ENCODE data around the gene PARP9. TPM values are rescaled to one million over a fixed set of nuclear protein-coding genes. Genes with fewer than 3 reads are reported as not detected.
A peak's percentile ranks its signal among the peaks of the same experiment; 100 is the strongest.
"Not testable (repeated sequence)": the region's sequence is repeated elsewhere in the genome, so short reads cannot be mapped to it uniquely, and the experiment has no call there.

Gene PARP9
- total RNA-seq, 1 donor from 2014 or later = 45.0 TPM

- intact Hi-C loops (cut with micrococcal nuclease) = loop anchor here (1.0 to 10.0 kb wide), 9 partner anchors 16 to 678 kb away; partner anchors contain the start of genes DTX3L, EAF2, FAM162A and HSPBAP1
- H3K27me3 Mint-ChIP-seq (ENCODE audit: insufficient read depth) = peaks cover 4% of the 10 kb centered on the region
- peak overlapping the region; percentile 89 for H3K4me3 Mint-ChIP-seq
- peak overlapping the region; percentile 92 for H3K27ac Mint-ChIP-seq
- H3K4me1 Mint-ChIP-seq (ENCODE audit: low read depth) = peaks cover 49% of the 10 kb centered on the region
- no peak for DNase-seq (ENCODE audit: low spot score)
- H3K36me3 Mint-ChIP-seq (ENCODE audit: low read depth) = peaks cover 12% of the 10 kb centered on the region
- H3K9me3 Mint-ChIP-seq = no peaks in the 10 kb centered on the region
Observed at GRCh38 chr3:122513386-122514122, 50.5 kb downstream of the PARP9 start.

DNA sequence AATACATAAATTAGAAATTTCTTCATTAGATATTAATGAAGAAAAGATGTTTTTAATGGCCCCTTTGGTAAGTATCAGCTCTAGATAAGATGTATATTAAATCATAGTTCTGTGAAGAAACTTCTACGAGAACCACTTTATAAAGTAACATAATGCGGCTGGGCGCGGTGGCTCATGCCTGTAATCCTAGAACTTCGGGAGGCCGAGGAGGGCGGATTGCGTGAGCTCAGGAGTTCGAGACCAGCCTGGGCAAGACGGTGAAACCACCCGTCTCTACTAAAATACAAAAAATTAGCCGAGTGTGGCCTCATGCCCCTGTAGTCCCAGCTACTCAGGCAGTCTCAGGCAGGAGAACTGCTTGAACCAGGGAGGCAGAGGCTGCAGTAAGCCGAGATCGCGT, 51.8 kb downstream of the PARP9 start:
- Mint-ChIP-seq H3K4me3 (peak overlapping the region; percentile 19), H3K4me1 (ENCODE audit: low read depth) (peaks cover 60% of the 10 kb centered on the region), H3K9me3 (no peaks in the 10 kb centered on the region), H3K27me3 (ENCODE audit: insufficient read depth) (no peaks in the 10 kb centered on the region), H3K36me3 (ENCODE audit: low read depth) (peaks cover 16% of the 10 kb centered on the region), H3K27ac (no peak overlapping the region)
- intact Hi-C loops (cut with micrococcal nuclease) = loop anchor here (10.0 kb wide), 1 partner anchor 283 kb away; the partner anchor contains the start of genes HSPBAP1 and SLC49A4
- no peak for DNase-seq (ENCODE audit: low spot score)

DNA sequence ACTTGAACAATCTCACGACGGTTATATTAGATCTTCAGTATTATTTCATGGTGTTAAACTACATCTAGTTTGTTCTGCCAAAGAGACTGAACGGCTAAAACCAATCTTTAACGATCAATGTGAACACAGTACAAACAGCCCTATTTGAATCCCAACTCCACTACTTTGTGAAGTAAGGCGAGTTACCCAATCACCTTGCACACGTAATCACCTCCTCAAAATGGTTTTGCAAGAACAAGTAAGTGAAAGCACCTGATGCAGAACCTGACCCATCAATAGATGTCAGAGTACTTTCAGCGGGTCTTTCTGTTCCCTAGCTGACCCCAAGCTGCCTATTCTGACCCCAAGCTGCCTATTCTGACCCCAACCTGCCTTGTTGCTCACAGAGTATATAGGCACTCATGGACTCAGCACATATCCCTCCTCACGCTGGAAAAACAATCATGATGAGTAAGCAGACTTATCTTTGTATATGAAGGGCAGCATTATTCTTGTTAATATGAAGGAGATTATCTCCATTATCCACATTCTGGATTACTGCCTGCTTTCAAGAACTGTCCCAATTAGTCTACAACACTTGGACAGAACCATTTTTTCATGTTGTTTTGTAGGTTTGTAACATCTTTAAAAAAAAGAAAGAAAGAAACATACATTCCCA, 53.1 kb downstream of the PARP9 start:
- intact Hi-C loops (cut with micrococcal nuclease) = loop anchor here (10.0 kb wide), 1 partner anchor 284 kb away; the partner anchor contains the start of genes HSPBAP1 and SLC49A4
- Mint-ChIP-seq H3K4me3 (no peak overlapping the region), H3K36me3 (ENCODE audit: low read depth) (peaks cover 16% of the 10 kb centered on the region), H3K9me3 (no peaks in the 10 kb centered on the region), H3K4me1 (ENCODE audit: low read depth) (peaks cover 67% of the 10 kb centered on the region), H3K27me3 (ENCODE audit: insufficient read depth) (no peaks in the 10 kb centered on the region), H3K27ac (no peak overlapping the region)
- no peak for DNase-seq (ENCODE audit: low spot score)

- H3K4me3 Mint-ChIP-seq; DNase-seq (ENCODE audit: low spot score); H3K27ac Mint-ChIP-seq; H3K27me3 Mint-ChIP-seq (ENCODE audit: insufficient read depth); H3K9me3 Mint-ChIP-seq: not testable (repeated sequence)
- intact Hi-C loops (cut with micrococcal nuclease) = loop anchor here (1.0 kb wide), 1 partner anchor 12 kb away; no protein-coding TSS in a partner anchor
- Mint-ChIP-seq H3K4me1 (ENCODE audit: low read depth) (peaks cover 68% of the 10 kb centered on the region), H3K36me3 (ENCODE audit: low read depth) (peaks cover 18% of the 10 kb centered on the region)
Observed at GRCh38 chr3:122508944-122509343, 55.2 kb downstream of the PARP9 start.

- peaks cover 62% of the 10 kb centered on the region for H3K4me1 Mint-ChIP-seq (ENCODE audit: low read depth)
- H3K4me3 Mint-ChIP-seq = no peak overlapping the region
- H3K27ac Mint-ChIP-seq = no peak overlapping the region
Observed at GRCh38 chr3:122508135-122508914, 55.8 kb downstream of the PARP9 start.

DNA sequence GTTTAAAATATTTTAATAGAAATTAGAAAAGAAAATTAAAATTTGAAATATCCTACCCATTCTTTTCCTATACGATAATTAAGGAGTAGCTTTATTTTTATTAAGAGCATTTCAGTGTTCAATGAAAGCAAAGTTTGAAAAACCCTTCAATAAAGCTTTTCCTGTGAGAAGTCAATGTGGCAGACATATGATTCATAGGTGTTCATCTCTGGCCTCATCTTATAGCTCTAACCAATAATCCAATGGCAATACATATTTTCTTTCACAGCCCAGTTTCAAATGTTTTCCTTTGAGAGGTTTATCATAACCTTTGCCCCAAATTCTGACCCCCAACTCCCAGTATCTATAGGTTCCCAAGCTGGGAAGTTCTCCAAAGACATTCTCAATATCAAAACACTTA, 57.6 kb downstream of the PARP9 start:
- Mint-ChIP-seq H3K36me3 (ENCODE audit: low read depth) (peaks cover 15% of the 10 kb centered on the region), H3K9me3 (no peaks in the 10 kb centered on the region), H3K27ac (peak overlapping the region; percentile 35), H3K4me1 (ENCODE audit: low read depth) (peaks cover 55% of the 10 kb centered on the region), H3K27me3 (ENCODE audit: insufficient read depth) (no peaks in the 10 kb centered on the region), H3K4me3 (no peak overlapping the region)
- intact Hi-C loops (cut with micrococcal nuclease) = no loop called here
- DNase-seq (ENCODE audit: low spot score) = no peak

More at GRCh38 chr3:122508135-122508914, 55.8 kb downstream of the PARP9 start:
- Mint-ChIP-seq H3K27me3 (ENCODE audit: insufficient read depth) (no peaks in the 10 kb centered on the region), H3K36me3 (ENCODE audit: low read depth) (peaks cover 16% of the 10 kb centered on the region), H3K9me3 (no peaks in the 10 kb centered on the region)
- no peak for DNase-seq (ENCODE audit: low spot score)
- intact Hi-C loops (cut with micrococcal nuclease) = loop anchor here (1.0 kb wide), 1 partner anchor 11 kb away; no protein-coding TSS in a partner anchor

DNA sequence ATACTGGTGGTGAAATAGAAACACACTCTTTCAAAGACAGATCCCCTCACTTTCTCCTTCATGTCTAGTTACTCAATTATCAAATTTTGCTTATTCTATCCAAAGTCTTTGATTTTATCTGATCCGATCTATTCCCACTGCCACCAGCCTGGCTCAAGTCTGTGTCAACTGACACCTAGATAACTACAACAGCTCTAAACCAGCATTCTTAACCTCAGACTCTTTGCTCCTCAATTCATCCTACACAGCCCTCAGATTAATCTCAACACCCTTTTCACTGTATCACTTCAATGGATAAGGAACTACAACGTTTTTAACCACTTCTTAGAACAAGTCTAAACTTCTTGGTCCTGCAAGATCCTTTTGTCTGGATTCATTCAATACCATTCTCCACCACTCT, 58.4 kb downstream of the PARP9 start:
- intact Hi-C loops (cut with micrococcal nuclease) = no loop called here
- Mint-ChIP-seq H3K4me3 (no peak overlapping the region), H3K9me3 (no peaks in the 10 kb centered on the region), H3K4me1 (ENCODE audit: low read depth) (peaks cover 53% of the 10 kb centered on the region), H3K27ac (no peak overlapping the region), H3K36me3 (ENCODE audit: low read depth) (peaks cover 20% of the 10 kb centered on the region), H3K27me3 (ENCODE audit: insufficient read depth) (no peaks in the 10 kb centered on the region)
- no peak for DNase-seq (ENCODE audit: low spot score)

GRCh38 chr3:122502941-122503340, 61.2 kb downstream of the PARP9 start:
- no peak overlapping the region for H3K4me3 Mint-ChIP-seq
- intact Hi-C loops (cut with micrococcal nuclease) = no loop called here
- H3K27ac Mint-ChIP-seq = no peak overlapping the region
- no peaks in the 10 kb centered on the region for H3K9me3 Mint-ChIP-seq
- no peak for DNase-seq (ENCODE audit: low spot score)
- peaks cover 50% of the 10 kb centered on the region for H3K4me1 Mint-ChIP-seq (ENCODE audit: low read depth)
- H3K36me3 Mint-ChIP-seq (ENCODE audit: low read depth) = peaks cover 12% of the 10 kb centered on the region
- H3K27me3 Mint-ChIP-seq (ENCODE audit: insufficient read depth) = no peaks in the 10 kb centered on the region

DNA sequence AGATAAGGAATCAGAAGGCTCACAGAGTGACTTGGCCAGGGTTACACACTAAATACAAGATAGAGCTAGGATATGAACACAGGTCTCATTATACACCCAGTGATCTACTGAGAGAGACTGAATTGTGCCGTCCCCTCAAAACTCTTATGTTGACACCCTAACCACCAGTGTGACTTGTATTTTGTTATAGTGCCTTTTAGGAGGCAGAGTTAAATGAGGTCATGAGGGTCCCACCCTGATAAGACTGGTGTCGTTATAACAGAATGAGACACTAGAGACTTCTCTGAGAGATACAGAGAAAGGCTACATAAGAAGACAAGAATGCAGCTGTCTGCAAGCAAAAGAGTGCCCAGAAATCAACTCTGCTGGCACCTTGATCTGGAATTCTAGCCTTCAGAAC, 62.0 kb downstream of the PARP9 start:
- Mint-ChIP-seq H3K27ac (no peak overlapping the region), H3K4me1 (ENCODE audit: low read depth) (peaks cover 53% of the 10 kb centered on the region), H3K4me3 (no peak overlapping the region), H3K9me3 (no peaks in the 10 kb centered on the region), H3K36me3 (ENCODE audit: low read depth) (peaks cover 14% of the 10 kb centered on the region), H3K27me3 (ENCODE audit: insufficient read depth) (no peaks in the 10 kb centered on the region)
- intact Hi-C loops (cut with micrococcal nuclease) = no loop called here
- DNase-seq (ENCODE audit: low spot score) = no peak

- DNase-seq (ENCODE audit: low spot score); H3K4me3 Mint-ChIP-seq; intact Hi-C loops (cut with micrococcal nuclease); H3K27me3 Mint-ChIP-seq (ENCODE audit: insufficient read depth); H3K9me3 Mint-ChIP-seq; H3K27ac Mint-ChIP-seq: not testable (repeated sequence)
- H3K36me3 Mint-ChIP-seq (ENCODE audit: low read depth) = peaks cover 18% of the 10 kb centered on the region
- peaks cover 53% of the 10 kb centered on the region for H3K4me1 Mint-ChIP-seq (ENCODE audit: low read depth)
Observed at GRCh38 chr3:122500964-122501363, 63.1 kb downstream of the PARP9 start.

- Mint-ChIP-seq H3K27me3 (ENCODE audit: insufficient read depth) (no peaks in the 10 kb centered on the region), H3K36me3 (ENCODE audit: low read depth) (peaks cover 26% of the 10 kb centered on the region), H3K4me1 (ENCODE audit: low read depth) (peaks cover 43% of the 10 kb centered on the region), H3K27ac (no peak overlapping the region), H3K9me3 (no peaks in the 10 kb centered on the region), H3K4me3 (peak overlapping the region; percentile 7)
- DNase-seq (ENCODE audit: low spot score) = no peak
- intact Hi-C loops (cut with micrococcal nuclease) = no loop called here
Observed at GRCh38 chr3:122498152-122498551, 65.9 kb downstream of the PARP9 start.

DNA sequence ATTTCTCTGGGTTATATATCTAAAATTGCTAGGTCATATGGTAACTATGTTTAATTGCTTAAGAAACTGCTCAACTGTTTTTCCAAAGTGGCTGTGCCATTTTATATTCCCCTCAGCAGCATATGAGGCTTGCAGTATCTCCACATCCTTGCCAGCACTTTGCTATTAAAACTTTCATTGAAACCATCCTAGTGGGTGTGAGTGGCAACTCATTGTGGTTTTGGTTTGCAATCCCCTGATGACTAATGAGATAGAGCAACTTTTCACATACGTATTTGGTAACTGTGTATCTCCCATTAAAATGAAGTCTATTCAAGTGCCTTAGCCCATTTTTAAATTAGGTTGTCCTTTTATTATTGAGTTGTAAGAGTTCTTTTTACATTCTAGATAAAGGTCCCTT, 66.7 kb downstream of the PARP9 start:
- H3K4me1 Mint-ChIP-seq (ENCODE audit: low read depth) = peaks cover 43% of the 10 kb centered on the region
- H3K4me3 Mint-ChIP-seq = peak overlapping the region; percentile 17
- peak; percentile 14 for DNase-seq (ENCODE audit: low spot score)
- no peaks in the 10 kb centered on the region for H3K27me3 Mint-ChIP-seq (ENCODE audit: insufficient read depth)
- H3K9me3 Mint-ChIP-seq = no peaks in the 10 kb centered on the region
- intact Hi-C loops (cut with micrococcal nuclease) = loop anchor here (1.0 kb wide), 5 partner anchors 9 to 36 kb away; partner anchors contain the start of gene KPNA1
- H3K36me3 Mint-ChIP-seq (ENCODE audit: low read depth) = peaks cover 30% of the 10 kb centered on the region
- H3K27ac Mint-ChIP-seq = no peak overlapping the region
